NB4 (cell line): Measurements from ENCODE around the gene P2RX7.

Source experiments
- MYC ChIP-seq: IDR thresholded peaks from 2 replicates; pipeline ENCODE4 v1.6.1; 2011; ENCODE audit warnings: low read depth, low read length
- POLR2A ChIP-seq: IDR thresholded peaks from 2 replicates; pipeline ENCODE4 v1.6.1; 2011; ENCODE audit warnings: mild to moderate bottlenecking; ENCODE audit not compliant: insufficient read length; ENCODE audit errors: extremely low read depth
- TF ChIP-seq, protein P1 (sequence below): IDR thresholded peaks from one replicate; pipeline ENCODE4 v1.5.1; 2012; ENCODE audit warnings: low read depth, low read length
- TF ChIP-seq, protein P2 (sequence below): IDR thresholded peaks from 2 replicates; pipeline ENCODE4 v1.6.1; 2011; ENCODE audit warnings: low read depth, low read length

DNA sequence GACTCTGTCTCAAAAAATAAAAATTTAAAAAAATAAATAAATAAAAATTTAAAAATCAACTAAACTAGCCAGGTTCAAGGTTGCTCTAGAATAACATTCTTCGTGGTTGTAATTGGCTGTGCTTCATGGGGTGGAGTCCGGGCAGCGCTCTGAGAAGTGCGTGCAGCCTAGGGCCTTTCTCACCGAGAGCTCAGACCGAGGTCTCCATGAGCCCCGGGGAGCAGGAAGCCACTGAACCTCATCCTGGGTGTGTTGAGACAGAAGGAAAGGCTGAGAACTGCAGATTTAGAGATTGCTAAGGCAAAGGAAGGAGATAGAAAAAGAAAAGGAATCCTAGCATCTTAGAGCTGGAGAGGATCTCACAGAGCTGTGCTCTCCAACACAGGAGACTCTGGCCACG, 91.9 kb downstream of the P2RX7 start:
- TF ChIP-seq, protein P1, sequence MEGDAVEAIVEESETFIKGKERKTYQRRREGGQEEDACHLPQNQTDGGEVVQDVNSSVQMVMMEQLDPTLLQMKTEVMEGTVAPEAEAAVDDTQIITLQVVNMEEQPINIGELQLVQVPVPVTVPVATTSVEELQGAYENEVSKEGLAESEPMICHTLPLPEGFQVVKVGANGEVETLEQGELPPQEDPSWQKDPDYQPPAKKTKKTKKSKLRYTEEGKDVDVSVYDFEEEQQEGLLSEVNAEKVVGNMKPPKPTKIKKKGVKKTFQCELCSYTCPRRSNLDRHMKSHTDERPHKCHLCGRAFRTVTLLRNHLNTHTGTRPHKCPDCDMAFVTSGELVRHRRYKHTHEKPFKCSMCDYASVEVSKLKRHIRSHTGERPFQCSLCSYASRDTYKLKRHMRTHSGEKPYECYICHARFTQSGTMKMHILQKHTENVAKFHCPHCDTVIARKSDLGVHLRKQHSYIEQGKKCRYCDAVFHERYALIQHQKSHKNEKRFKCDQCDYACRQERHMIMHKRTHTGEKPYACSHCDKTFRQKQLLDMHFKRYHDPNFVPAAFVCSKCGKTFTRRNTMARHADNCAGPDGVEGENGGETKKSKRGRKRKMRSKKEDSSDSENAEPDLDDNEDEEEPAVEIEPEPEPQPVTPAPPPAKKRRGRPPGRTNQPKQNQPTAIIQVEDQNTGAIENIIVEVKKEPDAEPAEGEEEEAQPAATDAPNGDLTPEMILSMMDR = no peak
- TF ChIP-seq MYC (no peak), POLR2A (no peak)
- TF ChIP-seq, protein P2, sequence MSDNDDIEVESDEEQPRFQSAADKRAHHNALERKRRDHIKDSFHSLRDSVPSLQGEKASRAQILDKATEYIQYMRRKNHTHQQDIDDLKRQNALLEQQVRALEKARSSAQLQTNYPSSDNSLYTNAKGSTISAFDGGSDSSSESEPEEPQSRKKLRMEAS = no peak
